Fibroblast of skin of left quadriceps (primary cell): ENCODE results near the gene CXorf58.
"Not testable (repeated sequence)": the region's sequence is repeated elsewhere in the genome, so short reads cannot be mapped to it uniquely, and the experiment has no call there.

Experiments used
- DNase-seq, 2 experiments: peaks; one replicate each; pipeline ENCODE4 v3.0.0-alpha.2; 2013; ENCODE audit warnings: low read depth in 2 of 2

Gene CXorf58, protein sequence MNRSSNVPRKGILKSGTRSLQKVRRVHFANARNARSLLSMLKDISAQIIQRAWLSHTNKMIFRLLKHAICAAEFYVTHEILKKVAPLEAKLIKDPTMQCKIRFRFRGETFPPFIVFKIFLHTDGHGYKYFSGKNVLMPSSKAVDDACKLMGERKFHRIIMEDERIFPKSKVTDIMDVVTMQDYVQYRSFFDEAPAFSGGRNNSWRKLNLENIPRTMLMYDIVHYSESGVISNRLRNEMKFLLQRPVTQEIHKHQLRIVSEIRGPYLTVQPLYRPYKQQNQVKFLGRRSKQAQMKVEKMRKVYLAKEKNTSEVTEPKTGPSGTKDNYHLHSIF

DNA sequence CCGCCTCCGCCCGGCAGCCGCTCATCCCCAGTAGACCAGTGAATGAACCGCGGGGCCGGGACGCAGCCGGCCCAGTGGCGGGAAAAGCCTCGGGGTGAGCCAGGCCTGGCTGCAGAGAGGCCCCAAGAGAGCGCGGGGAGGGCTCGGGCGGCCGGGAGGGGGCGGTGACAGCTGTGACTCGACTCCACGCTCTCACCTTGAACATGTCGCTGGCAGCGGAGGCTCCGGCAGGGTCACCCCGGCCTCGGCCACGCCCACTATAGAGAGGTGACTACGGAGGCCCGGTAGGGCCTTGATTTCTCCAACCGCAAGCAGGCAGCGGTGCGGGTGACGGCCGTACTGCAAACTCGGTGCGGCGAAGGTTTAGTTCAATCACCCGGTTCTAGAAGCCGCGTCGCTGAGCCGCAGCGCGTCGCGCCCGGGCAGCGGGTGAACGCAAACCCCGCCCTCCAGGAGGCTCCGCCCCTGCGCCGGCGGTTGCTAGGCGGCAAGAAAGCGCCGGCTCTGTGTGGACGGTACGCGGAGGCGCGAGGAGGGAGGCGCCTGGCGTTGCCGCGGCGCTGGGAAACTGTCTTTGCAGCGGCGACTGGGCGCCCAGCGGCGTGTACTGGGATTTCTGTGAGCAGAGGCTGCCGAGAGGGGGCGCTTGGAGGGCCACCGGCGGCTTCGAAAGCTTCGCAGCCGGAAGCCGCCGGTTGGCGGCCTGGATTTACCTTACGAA lies at the start of gene CXorf58, which contains the start of gene APOO:
Gene CXorf58 (plus strand): TSS at position 509 of the 721 bp plus-strand sequence. CDS start 2,297 bp downstream, outside the sequence.
Gene APOO (minus strand): TSS at position 441 of the 721 bp plus-strand sequence. CDS start 236 bp downstream, at position 205.
- DNase-seq: peak; percentile 77 to 80

DNA sequence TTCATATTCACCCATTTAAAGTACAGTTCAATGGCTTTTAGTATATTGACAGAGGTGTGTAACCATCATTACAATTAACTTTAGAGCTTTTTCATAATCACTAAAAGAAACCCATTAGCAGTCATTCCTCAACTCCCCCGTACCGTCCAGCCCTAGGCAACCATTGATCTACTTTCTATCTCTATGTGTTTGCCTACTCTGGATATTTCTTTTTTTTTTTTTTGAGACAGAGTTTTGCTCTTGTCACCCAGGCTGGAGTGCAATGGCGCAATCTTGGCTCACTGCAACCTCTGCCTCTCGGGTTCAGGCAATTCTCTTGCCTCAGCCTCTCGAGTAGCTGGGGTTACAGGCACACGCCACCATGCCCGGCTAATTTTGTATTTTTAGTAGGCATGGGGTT lies 48.6 kb upstream of the CXorf58 start:
- not testable (repeated sequence) for DNase-seq

DNA sequence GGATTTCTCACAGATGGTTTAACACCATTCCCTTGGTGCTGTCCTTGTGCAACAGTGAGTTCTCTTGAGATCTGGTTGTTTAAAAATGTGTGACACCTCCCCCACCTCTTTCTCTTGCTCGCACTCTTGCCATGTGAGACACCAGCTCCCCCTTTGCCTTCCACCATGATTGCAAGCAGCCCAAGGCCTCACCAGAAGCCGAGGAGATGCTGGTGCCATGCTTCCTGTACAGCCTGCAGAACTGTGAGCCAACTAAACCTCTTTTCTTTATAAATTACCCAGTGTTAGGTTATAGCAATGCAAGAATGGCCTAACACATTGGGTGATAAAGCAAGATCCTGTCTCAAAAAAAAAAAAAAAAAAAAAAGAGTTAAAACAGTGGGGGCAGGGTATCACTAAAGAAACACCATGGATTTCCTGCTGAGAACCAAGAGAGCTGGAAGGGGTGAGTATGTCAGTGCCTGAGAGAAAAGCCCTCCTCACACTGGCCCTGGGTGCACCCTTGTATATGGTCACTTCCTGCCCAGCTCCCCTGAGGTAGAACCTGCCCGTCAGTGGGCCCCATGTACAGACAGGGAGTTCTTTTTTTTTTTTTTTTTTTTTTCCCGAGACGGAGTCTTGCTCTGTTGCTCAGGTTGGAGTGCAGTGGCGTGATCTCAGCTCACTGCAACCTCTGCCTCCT lies 46.5 kb upstream of the CXorf58 start:
- DNase-seq: no peak

DNA sequence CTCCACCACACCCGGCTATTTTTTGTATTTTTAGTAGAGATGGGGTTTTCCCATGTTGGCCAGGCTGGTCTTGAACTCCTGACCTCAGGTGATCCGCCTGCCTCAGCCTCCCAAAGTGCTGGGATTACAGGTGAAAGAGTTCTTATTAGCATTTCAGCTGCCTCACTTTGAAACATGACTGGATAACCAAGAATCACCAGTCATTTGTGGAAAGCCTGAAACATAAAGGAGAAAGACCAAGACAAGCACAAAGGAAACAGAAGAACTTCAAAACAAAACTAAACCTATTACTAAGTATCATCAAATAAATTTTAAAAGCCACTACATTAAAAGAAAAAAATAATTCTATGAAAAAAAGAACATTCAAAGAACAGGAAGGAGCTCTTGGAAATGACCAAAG lies 45.9 kb upstream of the CXorf58 start:
- not testable (repeated sequence) for DNase-seq

DNA sequence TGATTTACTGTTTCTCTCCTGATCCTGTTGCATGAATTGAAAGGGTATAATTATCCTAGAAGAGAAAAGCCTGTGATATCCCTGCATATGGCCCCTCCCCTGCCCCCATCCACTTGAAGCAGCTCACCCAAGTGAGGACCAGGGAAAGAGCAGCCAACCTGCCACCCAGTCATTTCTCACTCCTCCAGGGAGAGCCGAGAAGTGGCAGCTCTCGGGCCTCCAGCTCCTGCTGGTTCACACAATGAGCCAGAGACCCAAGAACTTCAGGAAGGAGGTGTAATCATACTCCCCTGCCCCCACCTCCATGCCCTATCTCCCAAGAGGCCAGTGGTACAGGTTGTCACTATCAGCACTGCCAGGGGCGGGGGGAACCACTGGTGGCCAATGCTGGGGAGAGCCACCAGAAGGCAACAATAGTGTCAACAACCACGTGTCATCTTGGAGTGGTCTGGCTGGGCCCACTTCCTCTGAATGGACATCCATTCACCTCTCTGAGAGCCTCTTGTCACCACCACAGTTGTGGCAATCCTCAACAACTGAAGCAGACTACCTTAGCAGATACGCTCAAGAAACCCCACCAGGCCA lies 43.0 kb upstream of the CXorf58 start:
- no peak for DNase-seq

DNA sequence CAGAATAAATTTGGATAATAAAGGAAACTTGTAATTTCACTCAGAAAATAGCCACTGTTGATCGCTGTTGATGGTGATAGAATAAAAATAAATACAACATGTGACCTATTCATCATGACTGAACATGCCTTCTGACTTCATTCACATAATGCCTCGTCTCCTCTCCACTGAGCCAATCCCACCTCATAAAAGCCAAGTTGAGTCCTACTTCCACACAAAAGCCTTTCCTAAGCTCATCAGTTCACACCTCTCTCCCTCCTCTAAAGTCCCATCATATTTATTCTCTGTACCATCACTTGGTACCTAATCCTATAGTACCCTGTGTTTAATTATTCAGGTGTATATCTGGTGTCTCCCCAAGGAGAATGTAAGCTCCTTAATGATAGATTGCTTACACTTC lies 37.8 kb upstream of the CXorf58 start:
- DNase-seq: no peak

DNA sequence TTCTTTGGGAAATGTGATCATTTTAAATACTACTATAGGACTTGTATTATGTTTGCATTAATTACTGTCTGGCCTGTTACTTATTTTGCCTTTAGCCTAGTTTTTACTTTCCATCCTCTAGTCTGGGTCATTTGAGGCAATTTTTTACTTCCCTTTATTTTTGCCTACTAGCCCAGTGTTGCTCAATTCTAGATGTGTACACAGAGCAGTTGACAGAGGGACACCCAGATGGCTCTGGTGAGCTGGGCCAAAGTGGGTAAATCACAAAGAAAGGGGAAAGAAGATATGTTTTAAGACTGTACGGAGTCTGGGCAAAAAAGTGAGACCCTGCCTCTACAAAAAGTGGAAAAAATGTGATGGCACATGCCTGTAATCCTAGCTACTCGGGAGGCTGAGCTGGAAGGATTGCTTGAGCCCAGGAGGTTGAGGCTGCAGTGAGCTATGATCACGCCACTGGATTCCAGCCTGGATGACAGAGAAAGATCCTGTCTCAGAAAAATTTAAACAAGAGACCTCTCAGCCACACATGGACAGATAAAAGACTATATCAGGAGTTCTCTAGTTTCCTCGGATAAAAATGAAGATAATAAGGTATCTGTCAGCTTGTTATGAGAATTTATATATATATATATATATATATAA lies 35.8 kb upstream of the CXorf58 start:
- no peak for DNase-seq

DNA sequence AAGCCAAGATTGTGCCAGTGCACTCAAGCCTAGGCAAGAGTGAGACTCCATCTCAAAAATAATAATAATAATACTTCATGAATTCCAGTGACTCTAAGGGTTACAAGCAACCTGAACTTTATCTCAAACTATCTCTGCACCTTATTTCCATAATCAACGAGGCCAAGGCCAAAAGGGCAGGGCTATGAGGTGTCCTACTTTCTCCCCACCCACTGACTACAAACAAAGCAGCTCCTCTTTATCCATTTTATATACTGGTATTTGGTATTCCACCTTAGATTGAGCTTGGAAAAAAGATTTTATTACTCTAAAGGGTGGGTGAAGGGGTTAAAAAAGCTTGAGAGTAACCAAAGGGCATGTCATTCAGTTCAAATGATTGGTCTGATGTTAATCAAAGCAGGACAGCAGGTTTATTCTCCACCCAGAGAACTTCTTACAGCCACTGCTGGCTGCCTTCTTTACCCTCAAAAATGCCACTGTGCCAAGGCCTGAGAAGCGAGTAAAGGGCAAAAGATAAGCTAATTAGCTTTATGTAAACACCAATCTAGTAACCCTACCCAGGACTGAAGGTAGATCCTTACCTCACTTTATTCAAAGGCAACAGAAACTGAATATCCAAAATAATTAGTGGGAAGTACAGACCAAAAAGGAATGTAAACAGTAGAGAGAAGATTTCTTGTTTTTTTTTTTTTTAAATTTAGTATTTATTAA lies 28.3 kb upstream of the CXorf58 start:
- DNase-seq: no peak

DNA sequence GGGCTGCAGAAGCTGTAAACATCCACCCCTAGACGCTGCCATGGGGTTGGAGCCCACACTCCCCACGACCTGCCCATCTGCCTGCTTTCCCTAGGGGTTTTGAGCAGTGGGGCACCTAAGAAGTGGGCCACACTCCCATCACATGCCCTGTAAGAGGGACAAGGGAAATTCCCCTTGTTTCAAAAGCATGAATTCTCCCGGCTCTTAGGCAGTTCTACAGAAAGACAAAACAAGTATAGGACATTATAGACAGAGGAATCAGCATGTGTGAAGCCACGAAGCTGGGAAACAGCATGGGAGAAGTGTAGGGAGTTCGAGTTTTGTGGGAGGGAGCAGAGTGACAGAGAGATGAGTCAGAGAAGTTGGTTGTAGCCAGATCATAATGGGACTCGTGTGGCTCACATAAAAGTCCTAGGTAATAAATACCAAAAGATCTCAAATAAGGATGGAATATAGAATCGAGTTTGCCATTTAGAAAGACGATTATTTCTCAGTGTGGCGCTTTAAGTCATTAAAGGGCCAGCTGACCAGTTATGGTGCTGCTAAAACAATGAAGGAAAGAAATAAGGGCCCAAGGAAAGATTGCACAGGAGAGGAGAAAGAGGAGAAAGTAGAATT lies 24.0 kb upstream of the CXorf58 start:
- DNase-seq: peak; percentile 52 to 53

DNA sequence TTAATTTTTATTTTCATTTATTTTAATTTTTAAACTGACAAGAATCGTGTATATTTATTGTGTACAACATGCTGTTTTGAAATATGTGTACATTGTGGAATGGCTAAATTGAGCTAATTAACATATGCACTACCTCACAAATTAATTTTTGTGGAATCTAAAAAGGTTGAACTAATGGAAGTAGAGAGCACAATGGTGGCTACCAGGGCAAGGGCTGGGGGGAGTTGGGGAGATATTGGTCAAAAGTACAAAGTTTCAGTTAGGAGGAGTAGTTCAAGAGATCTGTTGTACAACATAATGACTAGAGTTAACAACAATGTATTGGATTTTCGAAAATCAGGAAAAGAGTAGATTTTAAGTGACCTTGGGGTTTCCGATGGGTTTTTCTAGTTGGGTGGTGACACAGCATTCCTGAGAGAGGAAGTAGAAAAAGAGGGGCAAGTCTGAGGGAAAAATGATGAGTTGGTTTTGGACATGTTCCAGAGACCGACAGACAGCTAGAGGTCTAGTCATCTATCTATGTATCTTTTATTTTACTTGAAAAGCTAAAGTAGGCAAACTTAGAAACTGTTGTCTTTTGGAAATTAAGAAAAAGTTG lies 23.3 kb upstream of the CXorf58 start:
- DNase-seq: peak; percentile 21 to 24

DNA sequence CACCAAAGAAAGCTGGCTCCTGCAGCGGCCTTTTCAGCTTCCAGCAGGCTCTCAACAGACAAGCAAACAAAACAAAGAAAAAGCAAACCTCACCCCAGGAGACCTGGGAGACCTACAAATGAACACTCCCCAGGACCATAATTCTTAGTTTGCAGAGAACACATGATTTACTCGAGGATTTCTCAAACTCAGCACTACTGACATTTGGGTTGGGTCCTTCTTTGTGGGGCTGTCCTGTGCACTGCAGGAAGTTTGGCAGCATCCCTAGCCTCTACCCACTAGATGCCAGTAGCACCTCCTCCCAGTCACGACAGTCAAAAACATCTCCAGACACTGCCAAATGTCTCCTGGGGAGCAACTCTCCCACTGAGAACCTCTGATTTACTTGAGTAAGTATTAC lies 22.0 kb upstream of the CXorf58 start:
- DNase-seq: no peak

DNA sequence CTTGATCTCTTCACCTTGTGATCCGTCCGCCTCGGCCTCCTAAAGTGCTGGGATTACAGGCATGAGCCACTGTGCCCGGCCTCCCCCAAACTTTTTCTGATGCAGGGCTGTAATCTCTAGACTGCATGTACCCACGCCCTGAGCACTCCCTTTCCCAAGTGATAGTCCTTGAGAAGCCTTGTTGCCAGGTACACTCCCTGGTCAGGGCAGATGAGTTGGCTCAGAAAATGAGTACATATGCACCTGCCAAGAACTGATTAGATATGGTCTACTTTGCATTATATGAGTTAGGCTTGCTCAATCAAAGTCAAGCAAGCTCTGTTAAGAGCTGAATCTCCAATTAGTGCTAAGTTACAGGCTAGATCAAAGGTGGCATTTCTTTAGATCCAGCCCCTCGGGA lies 20.4 kb upstream of the CXorf58 start:
- no peak for DNase-seq

DNA sequence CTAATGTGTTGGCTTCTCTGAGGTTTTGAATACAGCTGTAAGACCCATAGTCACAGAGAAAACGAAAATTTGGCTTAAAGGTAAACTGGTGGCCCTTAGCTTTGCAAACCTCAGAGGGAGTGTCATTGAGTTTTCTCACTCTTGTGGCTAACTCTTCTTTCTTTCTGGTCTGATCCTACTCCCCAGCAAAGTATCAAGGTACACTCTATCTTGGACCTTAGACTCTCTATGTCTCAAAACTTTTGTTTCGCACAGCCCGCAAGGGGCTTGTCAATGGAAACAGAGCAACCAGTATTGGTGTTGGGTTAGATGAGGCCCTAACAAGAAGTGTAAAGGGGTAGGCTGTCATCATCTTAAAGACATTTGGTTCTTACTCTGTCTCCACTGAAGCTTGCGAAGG lies 19.9 kb upstream of the CXorf58 start:
- no peak for DNase-seq

DNA sequence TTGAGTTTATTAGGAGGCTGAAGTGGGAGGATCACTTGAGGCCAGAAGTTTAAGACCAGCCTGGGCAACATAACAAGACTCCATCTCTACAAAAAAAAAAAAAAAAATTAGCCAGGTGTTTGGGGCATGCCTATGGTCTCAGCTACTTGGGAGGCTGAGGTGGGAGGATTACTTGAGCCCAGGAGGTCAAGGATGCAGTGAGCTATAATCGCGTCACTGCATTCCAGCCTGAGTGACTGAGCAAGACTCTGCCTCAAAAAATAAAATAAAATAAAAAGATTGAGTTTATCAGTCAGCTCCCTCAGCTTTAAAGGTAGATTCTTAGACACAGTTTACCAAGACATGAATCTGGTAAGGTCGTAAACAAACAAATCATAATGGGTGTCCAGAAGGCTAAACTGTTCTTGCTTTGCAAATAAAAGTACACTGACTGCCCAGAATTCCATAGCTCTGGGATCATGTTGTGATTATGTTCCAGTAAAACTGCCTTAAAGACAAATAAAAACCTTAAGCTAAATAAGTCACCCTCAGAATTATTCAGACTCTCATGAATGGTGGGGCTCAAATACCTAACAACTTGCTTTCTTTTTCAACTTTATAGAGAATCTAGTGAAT lies 18.8 kb upstream of the CXorf58 start:
- no peak for DNase-seq

DNA sequence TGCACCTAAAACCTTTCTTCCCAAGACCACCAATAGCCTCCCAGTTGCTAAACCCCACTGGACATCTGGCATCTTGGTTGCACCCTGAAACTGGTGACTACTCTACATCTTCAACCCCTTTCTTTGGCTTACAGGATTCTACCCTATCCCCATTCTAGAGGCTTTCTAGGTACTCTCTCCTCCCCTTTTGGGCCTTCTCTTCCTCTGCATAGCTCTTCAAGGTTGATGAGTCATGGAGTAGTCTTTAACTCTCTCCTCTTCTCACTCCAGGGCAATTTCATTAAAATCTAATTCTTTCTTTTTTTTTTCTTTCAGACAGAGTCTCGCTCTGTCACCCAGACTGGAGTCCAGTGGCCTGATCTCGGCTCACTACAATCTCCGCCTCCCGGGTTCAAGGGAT lies 16.9 kb upstream of the CXorf58 start:
- no peak for DNase-seq

DNA sequence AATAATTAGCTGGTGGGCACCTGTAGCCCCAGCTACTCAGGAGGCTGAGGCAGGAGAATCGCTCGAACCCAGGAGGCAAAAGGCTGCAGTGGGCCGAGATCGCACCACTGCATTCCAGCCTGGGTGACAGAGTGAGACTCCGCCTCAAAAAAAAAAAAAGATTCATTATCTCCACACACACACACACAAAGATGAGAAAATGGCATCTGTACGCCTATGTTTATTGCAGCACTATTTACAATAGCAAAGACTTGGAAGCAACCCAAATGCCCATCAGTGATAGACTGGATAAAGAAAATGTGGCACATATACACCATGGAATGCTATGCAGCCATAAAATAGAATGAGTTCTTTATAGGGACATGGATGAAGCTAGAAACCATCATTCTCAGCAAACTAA lies 12.8 kb upstream of the CXorf58 start:
- DNase-seq: not testable (repeated sequence)

DNA sequence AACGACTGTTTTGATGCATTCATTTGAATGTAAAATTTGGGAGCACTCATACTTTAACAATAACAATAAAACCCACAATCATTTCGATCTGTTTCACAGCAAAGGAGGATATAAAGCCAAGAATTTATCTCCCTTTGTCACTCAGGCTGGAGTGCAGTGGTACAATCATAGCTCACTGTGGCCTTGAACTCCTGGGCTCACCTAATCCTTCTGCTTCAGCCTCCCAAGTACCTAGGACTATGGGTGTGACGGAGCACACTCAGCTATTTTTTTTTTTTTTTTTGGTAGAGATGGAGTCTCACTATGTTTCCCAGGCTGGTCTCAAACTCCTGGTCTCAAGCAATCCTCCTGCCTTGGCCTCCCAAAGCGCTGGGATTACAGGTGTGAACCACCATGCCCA lies 11.3 kb upstream of the CXorf58 start:
- not testable (repeated sequence) for DNase-seq

DNA sequence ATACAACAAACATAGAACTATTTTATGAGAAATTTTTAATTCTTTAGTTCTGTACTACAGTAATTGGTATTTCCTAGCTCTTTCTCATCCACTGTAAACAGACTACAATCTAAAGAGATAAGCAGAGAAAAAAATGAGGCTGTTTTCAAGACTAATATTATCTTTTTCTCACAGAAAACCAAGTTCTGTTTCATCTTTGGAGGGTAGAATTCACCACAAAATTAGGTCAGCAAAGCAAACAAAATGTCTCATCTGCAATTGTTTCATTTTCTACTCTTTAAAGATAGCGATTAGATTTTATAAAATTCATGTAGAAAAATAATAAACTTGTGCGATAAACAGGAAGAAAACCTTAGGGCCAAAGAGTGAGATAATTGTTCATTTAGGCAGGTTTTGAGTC lies 10.8 kb upstream of the CXorf58 start:
- no peak for DNase-seq

DNA sequence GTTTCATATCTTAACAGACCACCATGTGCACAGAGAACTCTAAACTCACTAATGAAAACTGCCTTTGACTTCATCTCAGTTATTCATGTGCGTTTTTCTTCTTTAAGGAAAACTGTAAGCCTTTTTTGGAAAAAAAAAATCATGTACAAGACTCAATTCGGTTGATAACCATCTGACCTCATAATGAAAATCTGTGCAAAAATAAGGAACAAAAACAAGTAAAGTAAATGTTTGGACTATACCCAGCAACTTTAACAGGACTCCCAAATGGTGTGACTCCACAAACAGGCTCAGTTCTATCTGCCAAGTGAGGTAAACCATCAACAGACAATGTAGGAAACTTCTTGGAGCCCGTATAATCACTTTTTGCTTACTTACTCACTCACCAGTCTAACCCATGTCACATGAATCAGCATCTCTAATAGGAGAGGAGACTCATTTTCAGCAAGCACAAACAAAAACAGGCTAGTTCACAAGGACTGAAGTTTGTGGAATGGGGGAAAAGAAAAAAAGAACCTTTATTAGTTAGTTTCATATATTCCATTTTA lies 9.3 kb upstream of the CXorf58 start:
- DNase-seq: no peak
